Gastrocnemius medialis (tissue), 4 donors: ENCODE data around the gene PRKCH.

Experiments
- POLR2A ChIP-seq, 2 donors: fragments of 450-650 bp; IDR thresholded peaks; one replicate each; pipeline ENCODE4 v1.6.1; 2017; ENCODE audit warnings: antibody characterized with exemption in 2 of 2, mild to moderate bottlenecking in 2 of 2, moderate library complexity in 2 of 2
- TF ChIP-seq, protein P1 (sequence below), 5 experiments: fragments of 450-650 bp in 3 of 5; fragments of 200-600 bp in 2 of 5; sonication (generic) in 2 of 5; IDR thresholded peaks in 4 of 5; conservative IDR thresholded peaks in 1 of 5; 1 replicate in 4 of 5; 2 replicates in 1 of 5; pipeline ENCODE4 v1.5.1; 2016 to 2019; ENCODE audit warnings: antibody characterized with exemption in 5 of 5, mild to moderate bottlenecking in 3 of 5, moderate library complexity in 3 of 5

DNA sequence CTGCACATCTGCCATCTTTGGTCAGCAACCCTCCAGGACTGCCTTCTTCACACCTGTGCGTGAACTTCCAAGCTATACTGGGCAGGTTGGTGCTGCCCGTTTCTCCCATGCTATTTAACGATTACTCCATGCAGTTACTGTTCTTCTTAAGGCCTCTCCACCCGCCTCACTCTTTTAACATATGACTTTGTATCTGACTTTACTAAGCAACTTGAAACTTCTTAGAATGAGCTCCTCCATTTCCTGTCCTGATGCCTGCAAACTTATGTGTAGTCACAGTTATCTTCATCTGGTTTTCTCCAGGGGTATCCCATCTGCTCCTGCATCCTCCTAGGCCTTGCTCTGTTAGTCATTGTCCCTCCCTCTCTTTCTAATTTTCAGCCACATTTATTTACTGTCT, 35.7 kb downstream of the PRKCH start:
- no peak for TF ChIP-seq POLR2A (IDR thresholded peaks at IDR 0.05)
- TF ChIP-seq, protein P1, sequence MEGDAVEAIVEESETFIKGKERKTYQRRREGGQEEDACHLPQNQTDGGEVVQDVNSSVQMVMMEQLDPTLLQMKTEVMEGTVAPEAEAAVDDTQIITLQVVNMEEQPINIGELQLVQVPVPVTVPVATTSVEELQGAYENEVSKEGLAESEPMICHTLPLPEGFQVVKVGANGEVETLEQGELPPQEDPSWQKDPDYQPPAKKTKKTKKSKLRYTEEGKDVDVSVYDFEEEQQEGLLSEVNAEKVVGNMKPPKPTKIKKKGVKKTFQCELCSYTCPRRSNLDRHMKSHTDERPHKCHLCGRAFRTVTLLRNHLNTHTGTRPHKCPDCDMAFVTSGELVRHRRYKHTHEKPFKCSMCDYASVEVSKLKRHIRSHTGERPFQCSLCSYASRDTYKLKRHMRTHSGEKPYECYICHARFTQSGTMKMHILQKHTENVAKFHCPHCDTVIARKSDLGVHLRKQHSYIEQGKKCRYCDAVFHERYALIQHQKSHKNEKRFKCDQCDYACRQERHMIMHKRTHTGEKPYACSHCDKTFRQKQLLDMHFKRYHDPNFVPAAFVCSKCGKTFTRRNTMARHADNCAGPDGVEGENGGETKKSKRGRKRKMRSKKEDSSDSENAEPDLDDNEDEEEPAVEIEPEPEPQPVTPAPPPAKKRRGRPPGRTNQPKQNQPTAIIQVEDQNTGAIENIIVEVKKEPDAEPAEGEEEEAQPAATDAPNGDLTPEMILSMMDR (IDR thresholded peaks at IDR 0.05 in 4 of 5, conservative IDR thresholded peaks at IDR 0.05 in 1 of 5): no peak
